GM20431 (cell line): ENCODE measurements around the gene RPRD1B.

Source experiments
- in situ Hi-C: fragments of 300-500 bp; cut with MseI, MboI; formaldehyde crosslinking; loops from one replicate; pipeline ENCODE4 v1.15.0; 2020; ENCODE audit warnings: low sequenced_read_pairs; ENCODE audit not compliant: unreplicated experiment

RPRD1B gene

DNA sequence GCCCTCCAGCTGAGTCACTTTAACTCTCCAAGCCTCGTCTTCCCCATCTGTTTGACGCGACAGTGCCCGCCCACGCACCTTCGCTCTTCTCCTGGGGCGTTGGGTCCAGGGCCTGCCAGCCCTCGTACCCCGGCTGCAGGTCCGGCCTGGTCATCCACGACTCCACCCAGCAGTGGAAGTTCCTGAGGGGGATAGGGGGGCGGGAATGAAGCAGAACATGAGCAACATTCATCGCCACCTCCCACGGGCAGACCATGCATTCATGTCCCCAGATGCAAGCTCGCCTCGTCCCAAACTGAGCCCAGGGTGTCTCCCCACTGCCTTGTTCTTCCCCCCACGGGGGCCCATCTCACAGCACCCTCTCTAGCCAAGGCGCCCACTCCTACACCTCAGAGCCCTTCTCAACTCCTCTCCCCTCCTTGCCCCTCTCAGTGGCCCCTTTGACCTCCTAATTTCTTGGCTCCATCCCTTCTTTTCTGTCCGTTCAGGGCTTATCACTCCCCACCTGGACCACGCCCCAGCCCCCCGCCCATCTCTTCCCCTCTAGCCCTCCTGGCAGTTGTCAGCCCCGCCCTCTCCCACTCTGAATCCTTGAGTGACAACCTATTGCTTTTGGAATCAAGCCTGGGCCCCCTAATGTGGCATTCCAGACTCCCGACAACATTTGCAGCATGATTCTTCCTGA, 107.8 kb downstream of the RPRD1B start:
- in situ Hi-C loops, result no loop called here
